Nucleus accumbens (tissue), 56 donors: ENCODE results near the gene GALNTL6.
A peak's percentile ranks its signal among the peaks of the same experiment; 100 is the strongest.

Source experiments
- DNase-seq, 56 donors: peaks; one replicate each; lab custom pipeline; 2025; lab: John Stamatoyannopoulos, UW

Gene GALNTL6

DNA sequence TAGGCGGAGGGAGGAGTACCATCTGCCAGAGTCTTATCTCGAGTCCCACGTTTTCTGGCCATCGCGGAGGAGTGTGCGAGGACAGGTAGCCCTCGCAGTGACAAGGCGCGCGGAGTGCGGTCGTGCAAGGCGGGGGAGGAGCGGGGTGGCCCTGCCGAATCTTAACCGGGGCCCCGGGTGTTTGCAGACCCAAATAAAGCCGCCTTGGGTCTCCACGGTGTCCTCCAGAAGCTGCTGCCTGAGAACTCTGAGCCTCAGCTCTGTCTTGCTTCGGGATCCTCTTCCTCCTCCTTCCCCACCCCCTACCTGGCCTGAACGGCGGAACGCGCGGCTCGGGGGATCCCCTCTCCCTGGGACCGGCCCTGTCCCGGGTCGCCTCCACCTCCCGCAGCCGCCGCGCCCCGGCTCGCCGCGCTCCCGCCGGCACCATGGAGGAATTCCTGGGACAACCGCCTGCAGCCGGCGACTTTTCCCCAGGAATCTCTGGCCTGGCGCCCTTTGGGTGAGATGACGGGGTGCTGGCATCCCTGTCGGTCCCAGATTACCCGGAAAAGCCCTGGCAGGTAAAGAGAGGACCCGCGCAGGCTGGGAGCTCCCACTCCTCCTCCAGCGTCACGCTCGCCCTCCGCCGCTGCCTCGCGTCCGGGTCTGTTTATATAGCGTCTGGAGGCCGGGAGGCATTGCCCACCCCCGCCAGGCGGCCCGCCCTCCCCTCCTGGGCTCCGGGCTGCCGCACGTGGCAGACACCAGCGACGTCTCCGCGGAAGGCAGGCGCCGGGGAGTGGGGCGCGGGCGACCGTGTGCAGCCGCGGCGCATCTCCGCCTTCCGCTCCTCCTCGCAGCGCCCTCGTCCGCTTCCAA is at the start of gene GALNTL6:
TSS of gene GALNTL6 (plus strand) at position 740 of the 861 bp plus-strand sequence.
- peak in 29 of 56 donors; percentile 1 to 64 (median 35) for DNase-seq

DNA sequence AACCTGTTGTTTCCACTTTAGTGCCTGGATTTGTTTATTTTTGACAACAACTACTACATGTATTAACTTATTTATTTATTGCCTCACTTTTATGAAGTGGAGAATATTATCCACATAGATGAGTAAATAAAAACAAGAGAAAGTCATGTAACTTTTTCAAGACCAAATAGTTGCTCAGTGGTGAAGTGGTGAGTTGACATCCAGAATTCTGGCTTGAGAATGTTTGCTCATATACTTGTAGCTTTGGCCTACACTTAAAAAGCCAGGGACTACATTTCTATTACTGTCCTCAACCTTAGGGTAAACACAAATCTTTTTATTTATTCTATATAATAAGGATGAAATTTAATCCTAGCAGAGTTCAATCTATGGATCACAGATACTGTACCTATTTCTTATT is 47.7 kb upstream of the GALNTL6 start:
- DNase-seq, result no peak

DNA sequence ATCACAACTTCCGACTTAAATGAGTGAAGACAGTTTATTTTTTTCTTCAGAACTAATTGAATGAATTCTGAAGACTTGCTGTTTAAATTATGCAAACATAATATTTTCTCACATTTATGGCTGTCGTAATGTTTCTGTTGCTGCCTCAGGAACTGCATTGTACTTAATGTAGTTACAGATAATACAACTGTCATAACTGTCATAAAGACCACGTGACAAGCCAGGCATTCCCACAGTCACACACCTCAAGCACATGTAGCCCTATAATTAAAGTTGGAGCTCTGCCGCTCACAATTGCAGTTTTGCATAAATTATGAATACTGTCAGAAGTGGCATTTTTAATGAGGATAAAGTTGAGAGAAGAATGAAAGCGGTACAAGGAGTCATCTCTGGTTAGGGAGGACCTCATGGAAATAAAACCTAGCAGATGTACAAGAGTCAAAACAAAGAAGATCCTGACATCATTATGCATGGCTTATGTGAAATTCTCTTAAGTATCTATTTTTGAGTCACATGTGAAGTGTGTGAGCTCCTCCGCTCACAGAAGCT is 38.5 kb upstream of the GALNTL6 start:
- DNase-seq, result no peak

DNA sequence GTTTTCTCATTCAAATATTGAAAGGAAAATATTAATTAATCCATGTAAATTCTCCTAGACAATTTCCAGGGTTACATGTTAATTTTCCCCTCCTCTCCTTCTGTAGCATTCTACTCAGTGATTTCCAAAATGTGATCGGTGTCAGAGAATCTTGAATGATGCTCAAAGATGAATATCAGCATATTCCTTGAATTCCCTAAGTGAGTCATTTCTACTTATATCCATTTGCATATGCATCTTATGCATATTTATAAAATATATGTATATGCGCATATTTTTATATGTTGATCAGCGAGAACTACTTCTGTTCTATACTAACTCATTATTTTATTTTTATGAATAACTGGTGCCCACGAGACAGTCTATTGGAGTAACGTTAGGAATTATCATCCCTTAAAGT is 33.9 kb upstream of the GALNTL6 start:
- no peak for DNase-seq

DNA sequence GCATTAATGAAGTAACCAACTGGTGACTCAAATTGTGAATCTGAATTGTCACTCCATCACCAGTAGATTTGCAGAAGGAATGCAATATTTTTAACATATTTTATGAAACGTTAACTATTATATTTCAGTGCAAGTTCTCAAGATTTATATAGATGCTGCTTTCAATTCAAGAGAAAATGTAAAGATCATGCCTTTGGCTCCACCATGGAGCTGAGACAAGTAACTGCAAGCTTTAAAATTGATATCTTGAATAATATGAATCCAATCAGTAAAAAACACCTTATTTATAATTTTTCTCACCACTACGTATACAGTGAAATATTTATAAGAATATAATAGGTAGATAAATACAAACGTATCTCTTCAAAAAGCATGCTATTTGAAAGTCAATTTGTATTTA is 27.8 kb upstream of the GALNTL6 start:
- no peak for DNase-seq

DNA sequence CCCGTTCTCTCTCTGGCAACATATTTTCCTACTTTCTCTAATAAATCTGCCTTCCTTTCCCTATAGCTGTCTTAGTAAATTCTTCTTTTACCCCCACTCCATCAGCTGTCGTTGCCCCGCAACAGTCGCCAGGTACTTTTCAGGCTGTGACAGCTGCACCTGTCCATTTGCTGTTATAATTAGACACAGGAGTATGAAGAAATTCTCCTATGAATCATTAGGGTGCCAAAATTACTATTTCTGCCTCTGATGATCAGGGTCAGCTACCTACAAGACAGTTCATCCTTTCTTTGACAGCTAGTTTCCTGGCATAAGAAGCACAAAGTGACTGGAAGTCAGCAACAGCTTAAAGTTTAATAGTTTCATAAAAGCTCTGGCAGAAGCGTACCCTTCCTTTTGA is 19.5 kb upstream of the GALNTL6 start:
- DNase-seq, result no peak

DNA sequence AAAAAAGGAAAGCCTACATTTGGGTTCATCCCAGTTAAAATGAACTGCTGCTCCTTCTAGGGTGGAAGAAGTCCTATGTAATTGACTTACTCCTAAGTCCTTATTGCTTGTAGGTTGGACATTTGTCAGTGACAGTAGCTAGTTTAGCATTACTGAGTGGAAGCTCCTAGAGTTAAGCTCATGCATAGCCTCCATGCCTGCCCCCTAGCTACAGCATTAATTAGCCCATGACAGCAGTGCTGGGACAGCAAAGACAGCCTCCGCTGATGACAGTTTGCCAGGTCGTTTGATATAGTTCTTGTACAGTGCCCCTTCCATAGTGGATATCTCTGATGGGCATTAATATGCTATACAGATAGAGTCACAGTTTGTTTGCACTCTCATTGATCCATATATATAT is 18.7 kb upstream of the GALNTL6 start:
- DNase-seq, result no peak

DNA sequence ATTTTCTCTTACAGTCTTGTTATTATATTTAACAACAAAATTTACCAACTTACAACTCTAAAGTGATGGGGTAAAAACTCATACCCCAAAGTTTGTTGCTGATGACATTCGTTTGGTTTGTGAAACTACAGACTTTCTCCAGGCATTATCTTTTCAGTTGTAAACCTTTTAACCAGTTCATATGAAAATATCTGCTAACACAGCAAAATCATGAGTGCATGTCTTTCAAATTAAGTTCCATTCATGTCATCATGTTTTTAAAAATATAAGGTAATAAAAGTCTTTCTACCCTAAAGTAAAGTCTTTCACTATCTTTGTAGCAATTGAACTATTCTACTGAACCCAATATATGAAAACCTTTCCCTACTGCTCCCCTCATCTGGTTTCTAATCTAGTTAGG is 3.4 kb upstream of the GALNTL6 start:
- no peak for DNase-seq

DNA sequence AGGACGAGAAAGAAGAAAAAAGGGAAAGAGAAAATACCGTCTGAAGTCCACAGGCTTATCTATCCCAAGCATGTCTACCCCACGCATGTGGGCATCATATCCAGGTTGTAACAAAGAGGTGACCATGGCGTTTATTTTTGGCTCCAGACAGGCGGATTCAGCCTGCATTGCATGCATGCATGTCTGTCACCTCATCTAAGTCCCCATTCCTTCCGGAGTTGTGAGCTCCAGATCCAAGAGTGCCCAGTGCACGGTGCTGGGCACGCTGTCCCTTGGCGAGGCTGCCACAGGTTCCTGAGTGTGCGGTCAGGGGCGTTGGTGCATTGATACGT is 905 bp upstream of the GALNTL6 start:
- DNase-seq, result peak in 4 of 56 donors; percentile 16 to 47 (median 38)

DNA sequence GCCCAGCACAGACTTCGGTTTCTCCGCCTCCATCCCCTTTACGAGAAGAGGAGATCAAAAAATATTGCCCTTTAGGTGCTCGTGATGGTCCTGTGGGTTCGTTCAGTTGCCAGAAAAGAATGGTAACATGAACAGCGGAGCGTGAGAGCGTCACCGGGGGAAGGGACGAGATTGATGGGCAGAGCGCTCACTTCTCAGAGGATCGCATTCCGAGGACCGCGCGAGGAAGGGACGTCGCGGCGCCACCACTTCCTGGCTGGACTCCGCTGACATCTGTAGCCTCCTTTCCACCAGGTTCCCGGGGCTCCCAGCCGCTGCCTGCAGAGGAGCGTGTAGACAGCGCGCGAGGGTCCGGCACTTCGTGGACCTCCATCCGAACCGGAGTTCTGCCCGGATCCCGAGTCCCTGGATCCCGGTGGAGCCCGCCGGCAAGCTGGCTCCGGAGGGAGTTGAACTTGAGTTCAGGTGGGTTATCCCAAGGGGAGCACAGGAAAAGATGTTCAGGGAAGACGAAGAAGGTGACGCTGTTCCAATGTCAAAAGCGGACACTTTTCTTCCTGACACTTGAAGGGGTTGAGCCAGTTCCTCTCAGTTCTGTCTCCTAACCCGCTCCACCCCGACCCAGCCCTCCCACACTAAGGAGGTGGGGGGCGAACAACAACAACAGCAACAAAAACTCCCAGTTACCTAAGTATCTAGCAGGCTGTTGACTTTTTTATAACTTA is 484 bp downstream of the GALNTL6 start:
- peak in 15 of 56 donors; percentile 3 to 61 (median 46) for DNase-seq

DNA sequence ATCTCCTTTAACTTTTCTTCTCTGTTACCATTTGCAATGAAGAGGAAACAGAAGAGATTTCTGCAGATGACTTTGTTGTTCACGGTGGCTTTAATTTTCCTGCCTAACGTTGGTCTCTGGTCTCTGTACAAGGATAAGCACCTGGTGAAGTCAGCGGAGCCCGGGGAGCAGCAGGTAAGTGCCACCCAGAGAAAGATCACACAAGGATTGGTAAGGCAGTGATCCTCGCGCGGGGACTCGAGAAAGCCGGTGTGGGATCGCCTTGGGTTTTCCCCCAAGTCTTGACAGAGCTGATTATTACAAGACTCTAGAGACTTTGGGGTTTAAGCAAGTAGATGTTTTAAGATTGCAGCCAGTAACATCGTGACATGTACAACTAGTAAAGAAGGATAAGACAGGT is 1.3 kb downstream of the GALNTL6 start:
- DNase-seq, result peak in 9 of 56 donors; percentile 1 to 18 (median 4)

DNA sequence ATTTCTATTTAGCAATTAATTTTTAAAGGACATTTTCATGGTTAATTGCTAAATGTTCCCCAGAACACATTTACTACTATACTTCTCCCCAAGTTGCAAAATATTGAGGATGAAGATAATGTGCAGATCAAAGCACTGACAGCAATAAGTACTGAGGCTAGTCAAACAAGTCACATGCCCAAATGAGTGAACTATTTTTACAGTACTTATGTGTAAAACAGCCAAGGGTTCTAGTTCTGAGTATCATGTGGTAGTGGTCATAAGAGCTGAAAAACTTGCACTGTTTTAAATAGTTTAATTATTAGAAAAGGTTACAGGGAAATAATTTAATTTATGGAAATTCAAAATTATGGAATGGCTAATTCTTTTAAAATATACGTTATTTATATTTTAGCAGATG is 3.8 kb downstream of the GALNTL6 start:
- DNase-seq, result no peak

DNA sequence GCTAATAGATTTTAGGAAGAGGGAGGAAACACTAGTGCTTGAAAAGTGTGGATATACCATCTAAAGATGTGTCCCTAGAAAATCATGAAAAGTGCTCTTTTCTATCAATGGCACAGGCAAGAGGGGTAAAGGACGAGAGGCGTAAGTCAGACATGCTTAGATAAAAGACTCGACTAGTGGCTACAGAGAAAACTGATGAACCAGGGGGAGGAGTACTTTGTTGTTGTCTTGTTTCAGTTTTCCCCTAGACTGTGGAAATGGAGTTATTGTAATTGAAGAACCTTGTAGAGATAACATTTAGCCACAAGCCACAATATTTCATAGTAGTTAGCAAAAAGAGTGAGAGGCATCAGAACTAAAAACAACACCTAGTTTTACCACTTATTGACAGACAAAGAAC is 21.4 kb downstream of the GALNTL6 start:
- no peak for DNase-seq

DNA sequence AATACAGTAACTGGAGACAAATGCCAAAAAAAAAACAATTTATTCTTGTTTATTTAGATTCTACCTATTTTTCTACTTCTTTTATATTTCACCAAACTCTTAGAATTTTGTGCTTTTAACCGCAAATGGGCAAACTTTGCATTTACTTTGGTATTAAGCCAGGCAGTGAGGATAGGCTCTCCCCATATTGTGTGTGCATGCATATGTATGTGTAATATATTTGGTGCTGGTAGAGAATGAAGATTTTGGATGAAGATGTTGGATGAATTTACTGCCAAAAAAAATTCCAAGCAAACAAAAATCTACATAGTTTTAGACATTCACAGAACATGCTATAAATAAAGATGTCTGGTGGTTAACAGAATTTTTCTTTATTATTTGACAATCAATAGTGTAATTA is 30.3 kb downstream of the GALNTL6 start:
- no peak for DNase-seq

DNA sequence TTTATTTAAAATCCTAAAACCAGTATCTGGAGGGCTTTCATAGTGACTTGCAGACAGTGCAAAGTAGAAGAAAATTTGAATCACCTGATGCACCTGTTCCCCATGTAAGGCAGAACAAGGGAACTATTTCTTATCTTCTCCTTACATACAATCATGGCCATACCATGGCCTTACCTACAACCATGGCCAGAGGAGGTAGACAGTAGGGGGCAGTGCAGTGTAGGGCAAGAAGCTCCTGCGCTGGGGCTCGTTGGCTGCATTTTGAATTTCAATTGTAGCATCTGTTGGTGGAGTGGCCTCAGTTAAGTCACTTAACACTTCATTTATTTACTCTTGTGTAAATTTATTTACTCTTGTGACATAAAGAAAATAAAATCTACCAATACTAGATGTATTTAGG is 33.0 kb downstream of the GALNTL6 start:
- peak in 2 of 56 donors; percentile 0 to 1 for DNase-seq

DNA sequence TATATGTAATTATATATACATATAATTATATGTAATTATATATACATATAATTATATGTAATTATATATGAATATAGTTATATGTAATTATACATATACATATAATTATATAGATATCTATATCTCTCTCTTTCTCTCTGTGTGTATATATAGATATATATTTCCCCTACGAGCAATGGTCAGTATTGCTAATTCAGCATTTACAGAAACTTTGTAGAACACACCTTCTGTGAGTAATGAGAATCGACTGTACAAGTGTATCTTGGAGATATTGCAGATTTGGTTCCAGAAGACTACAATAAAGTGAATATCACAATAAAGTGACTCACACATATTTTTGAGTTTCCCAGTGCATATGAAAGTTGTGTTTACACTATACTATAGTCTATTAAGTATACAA is 33.7 kb downstream of the GALNTL6 start:
- DNase-seq, result no peak

DNA sequence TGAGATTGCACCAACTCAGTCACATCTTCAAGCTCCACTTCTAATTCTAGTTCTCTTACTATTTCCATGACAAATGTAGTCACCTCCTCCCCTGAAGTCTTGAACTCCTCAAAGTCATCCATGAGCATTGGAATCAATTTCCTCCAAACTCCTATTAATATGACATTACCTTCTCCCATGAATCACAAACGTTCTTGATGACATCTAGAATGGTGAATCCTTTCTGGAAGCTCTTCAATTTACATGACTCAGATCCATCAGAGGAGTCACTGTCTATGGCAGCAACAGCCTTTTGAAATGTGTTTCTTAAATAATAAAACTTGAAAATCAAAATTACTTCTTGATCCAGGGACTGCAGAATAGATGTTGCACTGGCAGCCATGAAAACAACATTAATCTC is 34.5 kb downstream of the GALNTL6 start:
- no peak for DNase-seq

DNA sequence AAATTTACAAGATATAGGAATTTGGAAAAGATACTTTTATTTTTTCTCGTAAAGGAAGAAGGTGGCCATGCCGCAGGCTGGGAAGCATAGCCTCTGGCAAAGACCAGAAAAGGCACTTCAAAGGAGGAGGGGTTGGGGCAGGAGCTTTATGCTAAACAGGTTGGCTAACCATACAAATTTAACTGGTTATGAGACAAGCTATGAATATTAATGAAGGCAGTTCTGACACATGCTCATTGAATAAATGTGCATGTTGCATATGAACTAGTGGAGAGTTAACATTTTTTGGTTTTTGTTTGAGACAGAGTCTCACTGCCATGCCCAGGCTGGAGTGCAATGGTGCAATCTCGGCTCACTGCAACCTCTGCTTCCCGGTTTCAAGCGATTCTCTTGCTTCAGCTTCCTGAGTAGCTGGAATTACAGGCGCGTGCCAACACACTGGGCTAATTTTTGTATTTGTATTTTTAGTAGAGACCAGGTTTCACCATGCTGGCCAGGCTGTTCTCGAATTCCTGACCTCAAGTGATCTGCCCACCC is 36.5 kb downstream of the GALNTL6 start:
- DNase-seq, result no peak

DNA sequence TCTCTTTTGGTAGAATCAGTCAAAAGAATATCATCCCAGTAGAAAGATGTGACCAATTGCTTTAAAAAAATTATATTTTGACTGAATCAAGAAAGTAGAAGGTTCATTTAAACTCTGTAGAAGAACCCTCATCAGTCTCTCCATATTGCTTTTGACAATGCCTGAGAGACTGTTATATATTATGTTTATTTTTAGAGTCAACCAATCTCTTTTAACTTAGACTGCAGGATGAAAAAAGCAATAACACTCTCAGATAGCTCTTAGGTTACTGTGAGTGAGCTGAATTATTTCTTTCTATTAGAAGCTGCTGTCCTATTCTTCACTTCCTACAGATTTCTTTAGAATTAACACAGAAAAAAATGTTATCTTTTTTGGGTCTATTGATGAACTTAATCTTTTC is 38.1 kb downstream of the GALNTL6 start:
- no peak for DNase-seq

DNA sequence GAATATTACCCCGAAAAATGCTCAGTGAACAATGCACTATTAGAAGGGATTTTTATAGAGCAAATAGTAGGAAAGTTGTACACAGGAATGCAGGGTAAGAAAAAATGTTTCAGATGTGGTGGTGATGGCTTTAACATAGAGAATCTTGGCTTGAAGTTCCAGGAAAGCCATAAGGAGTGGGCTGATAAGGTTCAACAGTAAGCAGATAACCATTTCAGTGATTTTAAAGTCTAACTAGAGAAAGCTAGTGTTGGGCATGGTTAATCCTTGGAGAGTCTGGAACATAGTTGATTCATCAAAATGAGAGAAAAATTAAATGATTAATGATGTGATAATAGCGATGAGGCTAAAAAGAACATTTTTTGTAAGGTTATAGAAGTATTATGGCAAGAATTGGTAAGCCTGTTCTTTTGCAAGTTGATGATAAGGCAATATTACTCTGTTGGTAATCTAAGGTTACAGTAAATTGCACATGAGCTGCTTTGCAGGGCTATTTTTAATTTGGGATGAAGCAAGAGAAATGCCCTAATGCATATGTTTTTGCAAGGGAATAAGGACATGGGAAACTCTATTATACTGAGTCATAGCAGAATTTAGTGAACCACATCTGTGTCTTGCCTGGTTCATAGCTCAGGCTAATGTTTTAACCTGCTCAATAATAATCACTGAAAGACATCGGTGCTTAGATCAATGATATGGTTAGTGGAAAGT is 44.3 kb downstream of the GALNTL6 start:
- DNase-seq, result no peak

DNA sequence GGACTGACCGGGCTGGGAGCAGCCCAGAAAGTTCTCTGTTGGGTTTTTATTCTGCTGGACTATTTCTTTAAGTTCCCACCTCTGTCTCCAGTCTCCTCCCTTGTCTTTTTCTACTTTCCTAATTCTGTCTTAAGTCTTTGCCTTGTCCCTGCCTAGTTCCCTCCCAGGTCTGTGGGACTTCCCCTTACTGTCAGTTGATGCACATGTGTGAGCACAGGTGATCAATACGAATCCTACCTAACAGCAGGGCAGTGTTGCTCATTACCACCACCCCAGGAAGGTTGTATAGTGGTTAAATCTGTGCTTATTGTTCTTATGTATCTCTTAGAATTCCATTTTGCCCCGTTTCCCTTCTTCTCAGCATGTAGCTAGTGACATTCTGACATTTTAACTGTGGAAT is 62.1 kb downstream of the GALNTL6 start:
- no peak for DNase-seq
